IMR-90 (cell line): ENCODE results near the gene UNC5A. TPM values are rescaled to one million over a fixed set of nuclear protein-coding genes. Genes with fewer than 3 reads are reported as not detected.

Source experiments
- ATAC-seq: fragments of 200-7000 bp; cut with Tn5 transposase; 2 replicates; pipeline ENCODE4 v1.9.1; 2020; ENCODE audit warnings: low read depth, mild to moderate bottlenecking, moderate library complexity
- BruUV-seq: library from RNA; stranded (reverse); fragments of 400-500 nt; replicated peaks from 2 replicates; lab custom pipeline; 2021; lab: Mats Ljungman, UMichigan
- CTCF ChIA-PET: fragments of 300-600 bp; formaldehyde crosslinking; extraction: SDS; loops from one replicate; lab custom pipeline; 2021; ENCODE audit warnings: antibody characterized with exemption; lab: Yijun Ruan, JAX
- POLR2A ChIA-PET: fragments of 300-600 bp; sonication (Branson Sonifier 250); formaldehyde crosslinking; loops from one replicate; lab custom pipeline; 2022; ENCODE audit warnings: antibody characterized with exemption; ENCODE audit not compliant: unreplicated experiment; lab: Charles Lee
- DNase-seq: peaks from one replicate; pipeline ENCODE4 v3.0.0; 2013
- H2AFZ ChIP-seq: replicated peaks from 2 replicates; pipeline ENCODE3; 2013; ENCODE audit warnings: low read length, mild to moderate bottlenecking; ENCODE audit not compliant: poor library complexity
- H2AK5ac ChIP-seq: 2 replicates; pipeline ENCODE4 v1.6.1; 2013; ENCODE audit warnings: low read depth, low read length, inconsistent platforms
- H2AK9ac ChIP-seq: replicated peaks from 2 replicates; pipeline ENCODE3; 2013; ENCODE audit warnings: mild to moderate bottlenecking, low read depth, low read length, moderate library complexity; ENCODE audit not compliant: poor library complexity
- H2BK120ac ChIP-seq: 2 replicates; pipeline ENCODE4 v1.6.1; 2013; ENCODE audit warnings: low read depth, low read length, inconsistent platforms
- H2BK15ac ChIP-seq: 3 replicates; pipeline ENCODE4 v1.6.1; 2013; ENCODE audit warnings: low read depth, low read length, inconsistent platforms
- H2BK20ac ChIP-seq: 2 replicates; pipeline ENCODE4 v1.6.1; 2013; ENCODE audit warnings: low read depth, mild to moderate bottlenecking, inconsistent platforms, low read length, moderate library complexity
- H2BK5ac ChIP-seq: 2 replicates; pipeline ENCODE4 v1.6.1; 2013; ENCODE audit warnings: mild to moderate bottlenecking, low read depth, low read length, inconsistent platforms; ENCODE audit not compliant: poor library complexity, severe bottlenecking
- H3K14ac ChIP-seq: replicated peaks from 2 replicates; pipeline ENCODE4 v1.6.1; 2013; ENCODE audit warnings: low read depth, low read length, inconsistent platforms
- H3K18ac ChIP-seq: 2 replicates; pipeline ENCODE4 v1.6.1; 2013; ENCODE audit warnings: low read depth, low read length, control low read depth
- H3K23ac ChIP-seq: 2 replicates; pipeline ENCODE4 v1.6.1; 2013; ENCODE audit warnings: low read depth, low read length, inconsistent platforms
- H3K27ac ChIP-seq: 2 replicates; pipeline ENCODE4 v1.5.1; 2013; ENCODE audit warnings: mild to moderate bottlenecking, control low read depth, low read length; ENCODE audit not compliant: insufficient read depth
- H3K27me3 ChIP-seq: 2 replicates; pipeline ENCODE4 v1.6.1; 2013; ENCODE audit warnings: low read length; ENCODE audit not compliant: control insufficient read depth, insufficient read depth
- H3K36me3 ChIP-seq: 2 replicates; pipeline ENCODE4 v1.6.1; 2013; ENCODE audit warnings: low read length, mixed read lengths; ENCODE audit not compliant: control insufficient read depth, insufficient read depth
- H3K4ac ChIP-seq: 2 replicates; pipeline ENCODE4 v1.6.1; 2013; ENCODE audit warnings: low read depth, low read length, inconsistent platforms
- H3K4me1 ChIP-seq: 2 replicates; pipeline ENCODE4 v1.6.1; 2013; ENCODE audit warnings: low read length, mixed read lengths; ENCODE audit not compliant: control insufficient read depth, insufficient read depth
- H3K4me2 ChIP-seq: 2 replicates; pipeline ENCODE4 v1.6.1; 2013; ENCODE audit warnings: low read depth, mild to moderate bottlenecking, control low read depth, low read length, moderate library complexity
- H3K4me3 ChIP-seq: 2 replicates; pipeline ENCODE4 v1.5.1; 2013; ENCODE audit warnings: low read depth, mild to moderate bottlenecking, control low read depth, low read length, moderate library complexity; ENCODE audit not compliant: insufficient read depth
- H3K56ac ChIP-seq: 2 replicates; pipeline ENCODE4 v1.6.1; 2013; ENCODE audit warnings: low read length, inconsistent platforms; ENCODE audit not compliant: insufficient read depth; ENCODE audit errors: extremely low read depth
- H3K79me1 ChIP-seq, 2 experiments: 2 replicates each; pipeline ENCODE4 v1.6.1; 2013; ENCODE audit warnings: low read length in 2 of 2, inconsistent platforms in 1 of 2, low read depth in 1 of 2
- H3K9ac ChIP-seq: 2 replicates; pipeline ENCODE4 v1.6.1; 2013; ENCODE audit warnings: low read depth, low read length, control low read depth
- H3K9me1 ChIP-seq: 2 replicates; pipeline ENCODE4 v1.6.1; 2013; ENCODE audit warnings: low read length, inconsistent platforms; ENCODE audit not compliant: insufficient read depth
- H3K9me3 ChIP-seq: 2 replicates; pipeline ENCODE4 v1.6.1; 2013; ENCODE audit warnings: low read length; ENCODE audit not compliant: control insufficient read depth, insufficient read depth
- H4K20me1 ChIP-seq: 2 replicates; pipeline ENCODE4 v1.6.1; 2013; ENCODE audit warnings: low read length, inconsistent platforms; ENCODE audit not compliant: insufficient read depth
- H4K5ac ChIP-seq: 2 replicates; pipeline ENCODE4 v1.6.1; 2013; ENCODE audit warnings: mild to moderate bottlenecking, low read depth, low read length, control low read depth
- H4K8ac ChIP-seq, 2 experiments: 2 replicates each; pipeline ENCODE4 v1.6.1; 2013; ENCODE audit warnings: low read depth in 2 of 2, low read length in 2 of 2, control low read depth in 1 of 2, inconsistent platforms in 1 of 2
- H4K91ac ChIP-seq: 2 replicates; pipeline ENCODE4 v1.6.1; 2013; ENCODE audit warnings: low read depth, low read length, inconsistent platforms; ENCODE audit not compliant: insufficient read depth
- CEBPB ChIP-seq: IDR thresholded peaks from 2 replicates; pipeline ENCODE4 v1.6.1; 2012; ENCODE audit warnings: low read depth, low read length, improper control_type of control experiment
- CTCF ChIP-seq: conservative IDR thresholded peaks from 2 replicates; pipeline ENCODE4 v1.5.1; 2012; ENCODE audit warnings: mild to moderate bottlenecking, low read depth, low read length, improper control_type of control experiment
- RCOR1 ChIP-seq: IDR thresholded peaks from 2 replicates; pipeline ENCODE4 v1.6.1; 2012; ENCODE audit warnings: mild to moderate bottlenecking, low read length, improper control_type of control experiment; ENCODE audit not compliant: insufficient replicate concordance
- WGBS, 2 experiments: methylation state at CpG; one replicate each; pipeline versions ENCODE4 v1.1.5 to v1.1.7; 2013; ENCODE audit warnings: missing lambda C conversion rate in 2 of 2; ENCODE audit not compliant: insufficient read length in 1 of 2; ENCODE audit errors: extremely low coverage in 2 of 2; 5-methylcytosine and 5-hydroxymethylcytosine counted together
- dilution Hi-C: fragments of 300-500 bp; cut with HindIII; formaldehyde crosslinking; loops from one replicate; pipeline ENCODE4 v1.14.3; 2018; ENCODE audit warnings: low sequenced_read_pairs; ENCODE audit not compliant: unreplicated experiment
- in situ Hi-C: fragments of 300-500 bp; cut with MboI; formaldehyde crosslinking; loops from 3 replicates; pipeline ENCODE4 v1.14.3; 2019; ENCODE audit warnings: low sequenced_read_pairs, inconsistent platforms, mixed read lengths
- intact Hi-C: fragments of 100-400 bp; cut with micrococcal nuclease; formaldehyde crosslinking; loops from 2 replicates; pipeline ENCODE4 v1.10.0; 2022
- polyA plus RNA-seq, 3 experiments: library from polyadenylated mRNA; depleted of rRNA; stranded (reverse); fragments of >200 nt; gene quantifications; 2 replicates each; pipeline ENCODE4 v1.2.3, GENCODE V29; 2012; ENCODE audit warnings: low replicate concordance in 1 of 3
- total RNA-seq: library from RNA; depleted of rRNA; stranded (reverse); fragments of >200 nt; gene quantifications from 2 replicates; pipeline ENCODE4 v1.2.3, GENCODE V29; 2012

The UNC5A gene
- total and polyA plus RNA-seq, 2 of the 4 experiments (the other 2 are of a cell fraction) = not detected

- no peak overlapping the region for H3K9ac ChIP-seq
- peaks cover 70% of the 10 kb centered on the region for H3K27me3 ChIP-seq
- H3K23ac ChIP-seq = no peak overlapping the region
Measured at GRCh38 chr5:176810687-176811501, 535 bp downstream of the UNC5A start.

More at GRCh38 chr5:176810687-176811501, 535 bp downstream of the UNC5A start:
- Histone ChIP-seq H3K36me3 (no peaks in the 10 kb centered on the region), H3K4me3 (no peak overlapping the region), H3K9me3 (no peaks in the 10 kb centered on the region), H2BK20ac (no peak overlapping the region), H3K4me2 (no peak overlapping the region), H2BK15ac (no peak overlapping the region), H2BK5ac (no peak overlapping the region), H2AK9ac (no peak overlapping the region), H4K20me1 (peaks cover 4% of the 10 kb centered on the region; the same call in 1 of the 2 replicates), H4K5ac (no peak overlapping the region), H2BK120ac (no peak overlapping the region), H3K4ac (no peak overlapping the region), H3K4me1 (no peaks in the 10 kb centered on the region; the same call in 1 of the 2 replicates), H3K27ac (no peak overlapping the region), H4K8ac (no peak overlapping the region), H3K18ac (no peak overlapping the region), H2AK5ac (no peak overlapping the region), H3K79me1 (no peaks in the 10 kb centered on the region), H3K9me1 (no peaks in the 10 kb centered on the region), H4K91ac (no peak overlapping the region), H3K14ac (no peak overlapping the region), H3K56ac (no peak overlapping the region), H2AFZ (peak overlapping the region; percentile 18)
- in situ Hi-C loops = no loop called here
- ChIA-PET POLR2A (no interaction called here), CTCF (no interaction called here)
- dilution Hi-C loops = no loop called here
- 0% methylated on average over 20 of the region's 68 CpGs; no CpG with 5 or more reads in 1 of the 2 experiments for WGBS, 2 experiments
- no peak for DNase-seq
- intact Hi-C loops = loop anchor here (5.0 to 10.0 kb wide), 2 partner anchors 146 kb away; no protein-coding TSS in a partner anchor
- TF ChIP-seq CTCF (no peak), RCOR1 (no peak), CEBPB (no peak)
- BruUV-seq = no TSS peak
- peak; percentile 68 for ATAC-seq
